Measurements from ENCODE around the gene UNC93A. TPM values are rescaled to one million over a fixed set of nuclear protein-coding genes. Genes with fewer than 3 reads are reported as not detected.

Gene UNC93A
- total RNA-seq, 1 experiment from 2014 or later: not detected

- Histone ChIP-seq H3K9ac (ENCODE audit: low read length) (no peak overlapping the region), H3K4me2 (ENCODE audit: low read length) (0 out of 2 replicates have a peak overlapping the region, but pooled peaks have one; percentile 78), H3K4me3 (replicated peaks in 1 of 2; ENCODE audit: low read depth in 1 of 2, low read length in 2 of 2) (no peak overlapping the region), H3K9me3 (ENCODE audit: control insufficient read depth in 1 of 2, insufficient read depth in 1 of 2, low read depth in 1 of 2, low read length in 2 of 2) (no peaks in the 10 kb centered on the region), H3K9me2 (ENCODE audit: insufficient read depth) (no peaks in the 10 kb centered on the region), H3K27me3 (ENCODE audit: insufficient read depth, low read length) (peaks cover 7% of the 10 kb centered on the region), H3K36me3 (ENCODE audit: control insufficient read depth in 1 of 2, insufficient read depth in 2 of 2, low read length in 2 of 2) (no peaks in the 10 kb centered on the region), H2AFZ (ENCODE audit: low read depth, low read length, poor library complexity, severe bottlenecking) (no peak overlapping the region), H3K4me1 (ENCODE audit: control insufficient read depth in 1 of 2, insufficient read depth in 2 of 2, low read length in 2 of 2) (peaks cover 0 to 13% of the 10 kb centered on the region in 2 experiments; a peak in 2 of 4 replicates), H3K79me2 (ENCODE audit: insufficient read depth, low read length) (no peaks in the 10 kb centered on the region), H4K20me1 (ENCODE audit: insufficient read depth) (no peaks in the 10 kb centered on the region), H3K27ac (ENCODE audit: low read depth, low read length) (no peak overlapping the region)
- ChIA-PET RAD21 (ENCODE audit: low non-redundant PET in 1 of 2, low total read pairs in 2 of 2, uncharacterized antibody in 2 of 2, unreplicated experiment in 2 of 2) (no interaction called here), POLR2A (no interaction called here), CTCF (interaction anchor here (1.5 kb wide), 1 partner anchor 576 kb away, joined by 7 read pairs; no protein-coding TSS in a partner anchor)
- intact Hi-C loops (cut with micrococcal nuclease): no loop called here
- BruUV-seq (replicated peaks): no TSS peak
- ATAC-seq: no peak
- DNase-seq (ENCODE audit: low read depth, low spot score): no peak
- TF ChIP-seq SRF (IDR thresholded peaks at IDR 0.05; ENCODE audit: low read depth): no peak
- no peak for TF ChIP-seq ZFX (IDR thresholded peaks at IDR 0.05)
- TF ChIP-seq YY1 (IDR thresholded peaks at IDR 0.05; ENCODE audit: extremely low read depth, insufficient replicate concordance, low read depth, low read length): no peak
- TF ChIP-seq ZNF274 (IDR thresholded peaks at IDR 0.05; ENCODE audit: low read depth, low read length): no peak
- no peak for TF ChIP-seq EZH2 (IDR thresholded peaks at IDR 0.05)
- no peak for TF ChIP-seq ATF3 (IDR thresholded peaks at IDR 0.05)
- no peak for TF ChIP-seq SIN3A (IDR thresholded peaks at IDR 0.05; ENCODE audit: low read depth)
- no peak for TF ChIP-seq TCF7L2 (IDR thresholded peaks at IDR 0.05; ENCODE audit: borderline replicate concordance, extremely low read depth, insufficient read depth, insufficient read length)
- no peak for TF ChIP-seq FOSL1 (IDR thresholded peaks at IDR 0.05; ENCODE audit: low read depth)
- TF ChIP-seq CEBPB (IDR thresholded peaks at IDR 0.05; ENCODE audit: low read depth): no peak
- no peak for TF ChIP-seq SP1 (IDR thresholded peaks at IDR 0.05; ENCODE audit: low read depth)
- no peak for TF ChIP-seq RAD21 (IDR thresholded peaks at IDR 0.05; ENCODE audit: low read depth)
- no peak for TF ChIP-seq REST (IDR thresholded peaks at IDR 0.05; ENCODE audit: low read depth)
- no peak for TF ChIP-seq JUND (IDR thresholded peaks at IDR 0.05)
- TF ChIP-seq POLR2A (IDR thresholded peaks at IDR 0.05; ENCODE audit: borderline replicate concordance, extremely low read depth, insufficient read depth, insufficient read length): no peak
- TF ChIP-seq EZH2phosphoT487 (IDR thresholded peaks at IDR 0.05; ENCODE audit: borderline replicate concordance): no peak
- no peak for TF ChIP-seq ZBTB33 (IDR thresholded peaks at IDR 0.05; ENCODE audit: extremely low read depth, insufficient replicate concordance, low read length)
- no peak for TF ChIP-seq CTCF (IDR thresholded peaks at IDR 0.05 in 2 of 3, conservative IDR thresholded peaks at IDR 0.05 in 1 of 3; ENCODE audit: borderline replicate concordance in 1 of 3, insufficient read depth in 1 of 3, low read depth in 2 of 3, low read length in 2 of 3)
- TF ChIP-seq POLR2AphosphoS5 (IDR thresholded peaks at IDR 0.05; ENCODE audit: low read depth, low read length): no peak
Measured at GRCh38 chr6:167350275-167350696, 59.2 kb downstream of the UNC93A start.

Data from HCT116 (cell line).